ENCODE data around the gene AKAP13. TPM values are rescaled to one million over a fixed set of nuclear protein-coding genes. Genes with fewer than 3 reads are reported as not detected.

Gene AKAP13
- total RNA-seq, 2 experiments from 2014 or later, result 83.2 to 85.2 TPM

DNA sequence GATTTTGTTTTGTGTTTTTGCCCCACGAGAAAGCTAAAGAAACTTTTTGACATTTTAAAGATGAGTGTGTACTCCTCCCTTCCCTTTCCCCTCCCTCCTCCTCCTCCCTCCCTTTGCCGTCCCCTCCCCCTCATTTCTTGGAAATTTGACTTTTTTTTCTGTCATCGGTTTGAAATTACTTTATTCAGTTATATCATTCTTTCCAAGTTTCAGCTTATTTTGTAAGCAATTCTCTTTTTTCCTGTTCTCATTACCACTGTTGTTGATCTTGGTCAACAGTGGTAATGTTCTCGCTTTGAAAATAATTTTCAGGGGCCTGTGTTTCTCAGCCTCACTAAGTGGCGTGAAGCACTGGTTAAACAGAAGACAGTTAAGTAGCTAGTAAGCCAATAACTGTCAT, 178.4 kb downstream of the AKAP13 start:
- peak overlapping the region; percentile 40 for H3K4me3 Mint-ChIP-seq

DNA sequence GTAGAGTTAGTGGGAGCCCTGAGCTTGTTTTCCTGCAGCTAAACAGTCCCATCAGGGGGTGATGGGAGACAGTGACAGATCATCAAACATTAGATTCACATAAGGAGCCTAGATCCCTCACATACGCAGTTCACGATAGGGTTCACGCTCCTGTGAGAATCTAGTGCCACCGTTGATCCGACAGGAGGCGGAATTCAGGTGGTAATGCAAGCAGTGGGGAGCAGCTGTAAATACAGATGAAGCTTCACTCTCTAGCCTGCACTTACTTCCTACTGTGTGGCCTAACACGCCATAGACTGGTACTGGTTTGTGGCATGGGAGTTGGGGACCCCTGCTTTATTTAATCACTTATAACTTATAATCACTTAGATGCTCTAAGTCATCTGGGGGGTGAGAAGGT, 179.1 kb downstream of the AKAP13 start:
- peak overlapping the region; percentile 6 for H3K27ac Mint-ChIP-seq
- peaks cover 20% of the 10 kb centered on the region for H3K36me3 Mint-ChIP-seq
- H3K4me3 Mint-ChIP-seq, result no peak overlapping the region
- DNase-seq, result no peak
- no peaks in the 10 kb centered on the region for H3K9me3 Mint-ChIP-seq
- no peaks in the 10 kb centered on the region for H3K27me3 Mint-ChIP-seq
- peaks cover 57% of the 10 kb centered on the region for H3K4me1 Mint-ChIP-seq

More for the DNA sequence above, 178.4 kb downstream of the AKAP13 start:
- H3K36me3 Mint-ChIP-seq, result peaks cover 25% of the 10 kb centered on the region
- H3K27ac Mint-ChIP-seq, result peak overlapping the region; percentile 83
- H3K27me3 Mint-ChIP-seq, result no peaks in the 10 kb centered on the region
- DNase-seq, result no peak
- H3K9me3 Mint-ChIP-seq, result no peaks in the 10 kb centered on the region
- H3K4me1 Mint-ChIP-seq, result peaks cover 58% of the 10 kb centered on the region

DNA sequence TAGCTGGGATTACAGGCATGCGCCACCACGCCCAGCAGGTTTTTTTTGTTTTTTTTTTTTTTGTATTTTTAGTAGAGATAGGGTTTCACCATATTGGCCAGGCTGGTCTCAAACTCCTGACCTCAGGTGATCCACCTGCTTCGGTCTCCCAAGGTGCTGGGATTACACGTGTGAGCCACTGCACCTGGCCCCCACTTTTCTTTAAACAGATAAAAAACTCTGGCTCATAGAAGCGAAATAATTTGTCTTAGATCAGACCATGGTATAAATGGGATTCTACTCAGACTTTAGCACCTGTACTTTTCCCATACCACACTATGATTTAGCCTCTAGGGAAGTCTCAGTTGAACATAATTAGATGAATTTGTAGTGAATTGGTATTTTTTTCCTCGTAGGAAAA, 182.4 kb downstream of the AKAP13 start:
- DNase-seq, result no peak
- H3K36me3 Mint-ChIP-seq, result peaks cover 8% of the 10 kb centered on the region
- H3K27ac Mint-ChIP-seq, result no peak overlapping the region

DNA sequence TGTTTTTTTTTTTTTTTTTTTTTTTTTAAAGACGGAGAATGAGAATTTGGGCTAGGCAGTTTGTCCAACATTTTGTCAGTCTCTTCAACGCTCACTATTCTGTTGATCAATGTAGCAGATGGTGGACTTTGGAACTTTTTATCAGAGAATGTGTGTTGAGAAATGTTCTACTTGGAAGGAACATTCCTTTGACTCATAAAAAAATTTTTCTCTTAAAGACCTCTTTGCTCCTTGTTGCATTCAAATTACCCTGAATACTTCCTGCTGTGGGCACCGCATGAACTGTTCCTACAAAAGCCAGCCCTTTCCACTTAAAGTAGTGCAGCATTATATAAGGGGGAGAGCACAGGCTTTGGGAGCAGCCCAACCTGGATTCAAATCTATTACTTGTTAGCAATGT, 182.9 kb downstream of the AKAP13 start:
- Mint-ChIP-seq H3K27ac (no peak overlapping the region), H3K27me3 (no peaks in the 10 kb centered on the region), H3K36me3 (peaks cover 6% of the 10 kb centered on the region), H3K4me3 (no peak overlapping the region), H3K9me3 (no peaks in the 10 kb centered on the region), H3K4me1 (peaks cover 28% of the 10 kb centered on the region)
- DNase-seq, result no peak

More for the DNA sequence above, 182.4 kb downstream of the AKAP13 start:
- H3K27me3 Mint-ChIP-seq, result no peaks in the 10 kb centered on the region
- H3K4me3 Mint-ChIP-seq, result no peak overlapping the region
- H3K4me1 Mint-ChIP-seq, result peaks cover 32% of the 10 kb centered on the region
- H3K9me3 Mint-ChIP-seq, result no peaks in the 10 kb centered on the region

DNA sequence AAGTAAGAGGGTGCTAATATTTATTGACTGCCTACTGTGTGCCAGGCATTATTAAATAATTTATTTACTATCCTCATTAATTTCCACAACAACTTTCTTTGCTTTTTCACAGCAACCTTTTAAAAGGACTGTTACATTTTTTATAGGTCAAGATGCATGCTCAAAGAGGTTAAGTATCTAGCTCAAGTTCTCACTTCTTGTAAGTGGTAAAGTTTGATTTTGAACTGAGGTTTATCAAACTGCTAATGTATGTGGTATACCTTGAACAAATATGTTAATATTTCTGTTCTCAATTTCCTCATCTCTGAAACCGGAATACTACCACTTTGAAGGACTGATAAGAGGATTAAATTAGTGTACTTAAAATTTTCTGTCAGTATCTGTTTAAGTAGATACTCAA, 183.3 kb downstream of the AKAP13 start:
- Mint-ChIP-seq H3K27ac (no peak overlapping the region), H3K4me3 (no peak overlapping the region), H3K36me3 (peaks cover 5% of the 10 kb centered on the region), H3K27me3 (no peaks in the 10 kb centered on the region), H3K9me3 (no peaks in the 10 kb centered on the region), H3K4me1 (peaks cover 27% of the 10 kb centered on the region)
- no peak for DNase-seq

DNA sequence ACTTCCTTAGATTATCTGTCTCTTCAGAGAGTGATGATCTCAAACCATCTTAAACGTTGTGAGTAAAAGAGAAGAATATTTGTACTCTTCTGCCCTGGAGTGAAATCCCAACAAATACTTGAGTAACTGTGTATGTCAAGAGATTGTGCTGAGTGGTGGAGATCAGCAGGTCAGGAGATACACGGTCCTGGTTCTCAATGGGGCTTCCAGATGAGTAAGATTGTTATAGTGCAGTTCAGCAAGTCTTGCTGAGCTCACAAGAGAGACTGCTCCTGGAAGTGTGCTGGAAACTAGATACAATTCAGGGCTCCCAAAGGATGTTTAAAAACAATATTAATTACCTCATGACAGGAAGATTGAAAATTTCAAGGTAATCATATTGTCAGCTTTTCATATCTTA, 184.3 kb downstream of the AKAP13 start:
- peaks cover 22% of the 10 kb centered on the region for H3K4me1 Mint-ChIP-seq
- H3K27ac Mint-ChIP-seq, result peak overlapping the region; percentile 21
- H3K9me3 Mint-ChIP-seq, result no peaks in the 10 kb centered on the region
- peaks cover 7% of the 10 kb centered on the region for H3K36me3 Mint-ChIP-seq
- no peak for DNase-seq
- no peak overlapping the region for H3K4me3 Mint-ChIP-seq
- H3K27me3 Mint-ChIP-seq, result no peaks in the 10 kb centered on the region

DNA sequence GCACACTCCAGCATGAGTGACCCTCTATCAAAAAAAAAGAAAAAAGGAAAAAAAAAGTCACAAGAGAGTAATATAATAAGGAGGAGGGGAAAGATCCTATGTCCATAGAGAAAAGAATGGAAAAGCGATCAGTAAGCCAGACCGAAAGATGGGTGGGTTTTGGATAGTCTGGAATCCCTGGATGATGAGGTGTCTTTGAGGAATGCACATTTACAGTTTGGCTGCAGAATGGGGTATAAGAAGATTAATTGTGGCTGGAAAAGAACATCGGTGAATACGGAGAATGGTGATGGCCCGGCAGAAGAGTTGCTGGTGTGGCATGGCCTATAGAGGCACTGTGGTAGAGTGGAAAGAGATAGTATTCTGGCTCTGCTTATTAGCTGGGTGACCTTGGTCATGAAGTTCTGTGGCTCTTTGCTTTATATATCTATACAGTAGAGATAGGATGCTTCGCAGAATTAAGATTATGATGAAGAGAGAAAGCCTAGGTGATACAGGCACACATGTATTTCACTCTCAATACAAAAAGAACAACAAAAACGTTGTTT, 187.9 kb downstream of the AKAP13 start:
- Mint-ChIP-seq H3K9me3 (no peaks in the 10 kb centered on the region), H3K4me3 (no peak overlapping the region), H3K27ac (no peak overlapping the region), H3K4me1 (peaks cover 39% of the 10 kb centered on the region), H3K36me3 (peaks cover 9% of the 10 kb centered on the region), H3K27me3 (no peaks in the 10 kb centered on the region)
- DNase-seq, result no peak

DNA sequence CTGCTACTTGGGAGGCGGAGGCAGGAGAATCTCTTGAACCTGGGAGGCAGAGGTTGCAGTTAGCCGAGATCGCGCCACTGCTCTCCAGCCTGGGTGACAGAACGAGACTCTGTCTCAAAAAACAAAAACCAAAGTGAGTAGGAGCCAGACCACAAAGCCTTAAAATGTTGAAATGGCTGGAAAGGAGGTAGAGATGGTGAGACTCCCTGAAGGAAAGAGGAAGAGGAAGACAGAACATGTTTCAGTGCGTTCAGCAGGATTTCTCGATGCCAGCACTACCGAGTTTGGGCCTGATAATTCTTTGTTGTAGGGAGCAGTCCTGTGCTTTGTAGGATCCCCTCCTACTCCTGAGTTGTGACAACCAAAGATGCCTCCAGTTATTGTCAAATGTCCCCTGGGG, 189.9 kb downstream of the AKAP13 start:
- H3K4me3 Mint-ChIP-seq, result no peak overlapping the region
- no peaks in the 10 kb centered on the region for H3K9me3 Mint-ChIP-seq
- no peaks in the 10 kb centered on the region for H3K27me3 Mint-ChIP-seq
- peaks cover 29% of the 10 kb centered on the region for H3K4me1 Mint-ChIP-seq
- peak overlapping the region; percentile 3 for H3K27ac Mint-ChIP-seq
- no peak for DNase-seq
- H3K36me3 Mint-ChIP-seq, result peaks cover 6% of the 10 kb centered on the region

DNA sequence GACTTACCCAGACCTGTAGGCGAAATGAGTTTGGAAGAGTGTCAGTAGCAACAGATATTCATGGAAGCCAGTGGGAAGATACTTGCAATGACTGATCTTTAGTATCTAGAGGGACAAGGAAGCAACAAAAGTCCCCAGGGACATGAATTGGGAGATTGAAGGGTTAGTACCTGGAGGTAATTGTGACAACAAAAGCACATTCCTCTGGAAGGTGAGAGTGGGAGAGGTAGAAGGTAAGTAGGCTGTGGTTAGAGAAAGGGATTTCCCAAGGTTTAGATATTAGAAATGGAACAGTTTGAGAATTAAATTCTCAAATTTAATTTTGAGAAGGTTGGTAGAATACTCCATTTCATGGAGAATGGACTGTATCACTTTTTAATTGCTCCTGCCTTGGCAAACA, 191.4 kb downstream of the AKAP13 start:
- Mint-ChIP-seq H3K36me3 (peaks cover 6% of the 10 kb centered on the region), H3K4me1 (peaks cover 32% of the 10 kb centered on the region), H3K27me3 (no peaks in the 10 kb centered on the region), H3K9me3 (no peaks in the 10 kb centered on the region), H3K4me3 (no peak overlapping the region), H3K27ac (no peak overlapping the region)
- no peak for DNase-seq

DNA sequence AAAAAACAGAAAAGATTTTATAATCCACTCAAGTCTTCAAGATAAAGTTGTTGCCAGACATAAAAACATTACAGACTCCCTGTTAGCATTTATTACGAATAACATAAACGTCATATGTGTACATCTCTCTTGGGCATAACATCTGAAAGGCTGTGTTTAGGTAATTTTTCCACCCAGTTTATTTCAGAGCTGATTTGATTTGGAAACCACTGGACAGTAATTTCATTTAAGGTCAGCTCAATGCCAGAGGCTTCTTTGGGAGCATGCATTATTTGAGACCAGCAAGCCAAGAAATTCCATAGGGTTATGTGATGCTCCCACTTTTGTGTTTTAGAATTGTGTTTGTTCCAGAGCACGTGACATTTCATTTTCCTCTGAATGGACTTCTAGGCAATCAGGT, 196.0 kb downstream of the AKAP13 start:
- DNase-seq, result no peak
- H3K9me3 Mint-ChIP-seq, result no peaks in the 10 kb centered on the region
- H3K27ac Mint-ChIP-seq, result no peak overlapping the region

DNA sequence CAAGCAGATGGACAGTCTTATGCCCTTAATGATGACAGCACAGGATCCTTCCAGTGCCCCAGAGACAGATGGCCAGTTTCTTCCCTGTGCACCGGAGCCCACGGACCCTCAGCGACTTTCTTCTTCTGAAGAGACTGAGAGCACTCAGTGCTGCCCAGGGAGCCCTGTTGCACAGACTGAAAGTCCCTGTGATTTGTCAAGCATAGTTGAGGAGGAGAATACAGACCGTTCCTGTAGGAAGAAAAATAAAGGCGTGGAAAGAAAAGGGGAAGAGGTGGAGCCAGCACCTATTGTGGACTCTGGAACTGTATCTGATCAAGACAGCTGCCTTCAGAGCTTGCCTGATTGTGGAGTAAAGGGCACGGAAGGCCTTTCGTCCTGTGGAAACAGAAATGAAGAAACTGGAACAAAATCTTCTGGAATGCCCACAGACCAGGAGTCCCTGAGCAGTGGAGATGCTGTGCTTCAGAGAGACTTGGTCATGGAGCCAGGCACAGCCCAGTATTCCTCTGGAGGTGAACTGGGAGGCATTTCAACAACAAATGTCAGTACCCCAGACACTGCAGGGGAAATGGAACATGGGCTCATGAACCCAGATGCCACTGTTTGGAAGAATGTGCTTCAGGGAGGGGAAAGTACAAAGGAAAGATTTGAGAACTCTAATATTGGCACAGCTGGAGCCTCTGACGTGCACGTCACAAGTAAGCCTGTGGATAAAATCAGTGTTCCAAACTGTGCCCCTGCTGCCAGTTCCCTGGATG, 198.7 kb downstream of the AKAP13 start:
- peak overlapping the region; percentile 36 for H3K27ac Mint-ChIP-seq
- H3K27me3 Mint-ChIP-seq, result no peaks in the 10 kb centered on the region
- H3K4me1 Mint-ChIP-seq, result peaks cover 54% of the 10 kb centered on the region
- H3K36me3 Mint-ChIP-seq, result peaks cover 35% of the 10 kb centered on the region
- H3K9me3 Mint-ChIP-seq, result no peaks in the 10 kb centered on the region
- H3K4me3 Mint-ChIP-seq, result no peak overlapping the region
- DNase-seq, result no peak

More for the DNA sequence above, 196.0 kb downstream of the AKAP13 start:
- Mint-ChIP-seq H3K4me1 (peaks cover 41% of the 10 kb centered on the region), H3K36me3 (peaks cover 30% of the 10 kb centered on the region), H3K27me3 (no peaks in the 10 kb centered on the region), H3K4me3 (no peak overlapping the region)

DNA sequence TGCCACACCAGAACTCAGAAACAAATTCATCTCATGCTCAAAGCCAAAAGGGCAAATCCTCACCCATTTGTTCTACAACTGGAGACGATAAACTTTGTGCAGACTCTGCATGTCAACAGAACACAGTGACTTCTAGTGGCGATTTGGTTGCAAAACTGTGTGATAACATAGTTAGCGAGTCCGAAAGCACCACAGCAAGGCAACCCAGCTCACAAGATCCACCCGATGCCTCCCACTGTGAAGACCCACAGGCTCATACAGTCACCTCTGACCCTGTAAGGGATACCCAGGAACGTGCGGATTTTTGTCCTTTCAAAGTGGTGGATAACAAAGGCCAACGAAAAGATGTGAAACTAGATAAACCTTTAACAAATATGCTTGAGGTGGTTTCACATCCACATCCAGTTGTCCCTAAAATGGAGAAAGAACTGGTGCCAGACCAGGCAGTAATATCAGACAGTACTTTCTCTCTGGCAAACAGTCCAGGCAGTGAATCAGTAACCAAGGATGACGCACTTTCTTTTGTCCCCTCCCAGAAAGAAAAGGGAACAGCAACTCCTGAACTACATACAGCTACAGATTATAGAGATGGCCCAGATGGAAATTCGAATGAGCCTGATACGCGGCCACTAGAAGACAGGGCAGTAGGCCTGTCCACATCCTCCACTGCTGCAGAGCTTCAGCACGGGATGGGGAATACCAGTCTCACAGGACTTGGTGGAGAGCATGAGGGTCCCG, 199.7 kb downstream of the AKAP13 start:
- DNase-seq, result no peak
- peak overlapping the region; percentile 90 for H3K27ac Mint-ChIP-seq
- H3K27me3 Mint-ChIP-seq, result no peaks in the 10 kb centered on the region
- peak overlapping the region; percentile 15 for H3K4me3 Mint-ChIP-seq
- no peaks in the 10 kb centered on the region for H3K9me3 Mint-ChIP-seq
- peaks cover 38% of the 10 kb centered on the region for H3K36me3 Mint-ChIP-seq
- peaks cover 62% of the 10 kb centered on the region for H3K4me1 Mint-ChIP-seq

DNA sequence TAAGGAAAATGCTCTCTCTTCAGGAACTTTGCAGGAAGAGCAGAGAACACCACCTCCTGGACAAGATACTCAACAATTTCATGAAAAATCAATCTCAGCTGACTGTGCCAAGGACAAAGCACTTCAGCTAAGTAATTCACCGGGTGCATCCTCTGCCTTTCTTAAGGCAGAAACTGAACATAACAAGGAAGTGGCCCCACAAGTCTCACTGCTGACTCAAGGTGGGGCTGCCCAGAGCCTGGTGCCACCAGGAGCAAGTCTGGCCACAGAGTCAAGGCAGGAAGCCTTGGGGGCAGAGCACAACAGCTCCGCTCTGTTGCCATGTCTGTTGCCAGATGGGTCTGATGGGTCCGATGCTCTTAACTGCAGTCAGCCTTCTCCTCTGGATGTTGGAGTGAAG, 200.5 kb downstream of the AKAP13 start:
- peak overlapping the region; percentile 90 for H3K27ac Mint-ChIP-seq
- peak; percentile 55 for DNase-seq
- H3K36me3 Mint-ChIP-seq, result peaks cover 41% of the 10 kb centered on the region
- peaks cover 69% of the 10 kb centered on the region for H3K4me1 Mint-ChIP-seq
- H3K4me3 Mint-ChIP-seq, result peak overlapping the region; percentile 72
- H3K27me3 Mint-ChIP-seq, result no peaks in the 10 kb centered on the region
- H3K9me3 Mint-ChIP-seq, result no peaks in the 10 kb centered on the region

DNA sequence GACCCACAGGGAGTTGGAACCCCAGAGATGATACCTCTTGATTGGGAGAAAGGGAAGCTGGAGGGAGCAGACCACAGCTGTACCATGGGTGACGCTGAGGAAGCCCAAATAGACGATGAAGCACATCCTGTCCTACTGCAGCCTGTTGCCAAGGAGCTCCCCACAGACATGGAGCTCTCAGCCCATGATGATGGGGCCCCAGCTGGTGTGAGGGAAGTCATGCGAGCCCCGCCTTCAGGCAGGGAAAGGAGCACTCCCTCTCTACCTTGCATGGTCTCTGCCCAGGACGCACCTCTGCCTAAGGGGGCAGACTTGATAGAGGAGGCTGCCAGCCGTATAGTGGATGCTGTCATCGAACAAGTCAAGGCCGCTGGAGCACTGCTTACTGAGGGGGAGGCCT, 201.1 kb downstream of the AKAP13 start:
- Mint-ChIP-seq H3K27me3 (no peaks in the 10 kb centered on the region), H3K36me3 (peaks cover 45% of the 10 kb centered on the region), H3K4me1 (peaks cover 70% of the 10 kb centered on the region), H3K27ac (peak overlapping the region; percentile 90), H3K9me3 (no peaks in the 10 kb centered on the region), H3K4me3 (peak overlapping the region; percentile 72)
- DNase-seq, result peak; percentile 25

All from activated naive CD8-positive, alpha-beta T cell treated with anti-CD3 and anti-CD28 coated beads for 36 hours (primary cell).